ENCODE data around the gene SRPK2.

GRCh38 chr7:105296491-105296890 is 92.2 kb downstream of the SRPK2 start:
- no peak for TF ChIP-seq POLR2A (IDR thresholded peaks at IDR 0.05)
- TF ChIP-seq CTCF (IDR thresholded peaks at IDR 0.05): no peak

All from prostate gland (tissue), 2 donors.